HG02798 (cell line): ENCODE measurements around the gene TOP3A.
"Not testable (repeated sequence)": the region's sequence is repeated elsewhere in the genome, so short reads cannot be mapped to it uniquely, and the experiment has no call there.

Experiments
- ATAC-seq: cut with Tn5 transposase; IDR thresholded peaks from one replicate; pipeline ENCODE4 v1.9.1; 2021; ENCODE audit warnings: mild to moderate bottlenecking; ENCODE audit not compliant: unreplicated experiment, poor library complexity

TOP3A gene, protein sequence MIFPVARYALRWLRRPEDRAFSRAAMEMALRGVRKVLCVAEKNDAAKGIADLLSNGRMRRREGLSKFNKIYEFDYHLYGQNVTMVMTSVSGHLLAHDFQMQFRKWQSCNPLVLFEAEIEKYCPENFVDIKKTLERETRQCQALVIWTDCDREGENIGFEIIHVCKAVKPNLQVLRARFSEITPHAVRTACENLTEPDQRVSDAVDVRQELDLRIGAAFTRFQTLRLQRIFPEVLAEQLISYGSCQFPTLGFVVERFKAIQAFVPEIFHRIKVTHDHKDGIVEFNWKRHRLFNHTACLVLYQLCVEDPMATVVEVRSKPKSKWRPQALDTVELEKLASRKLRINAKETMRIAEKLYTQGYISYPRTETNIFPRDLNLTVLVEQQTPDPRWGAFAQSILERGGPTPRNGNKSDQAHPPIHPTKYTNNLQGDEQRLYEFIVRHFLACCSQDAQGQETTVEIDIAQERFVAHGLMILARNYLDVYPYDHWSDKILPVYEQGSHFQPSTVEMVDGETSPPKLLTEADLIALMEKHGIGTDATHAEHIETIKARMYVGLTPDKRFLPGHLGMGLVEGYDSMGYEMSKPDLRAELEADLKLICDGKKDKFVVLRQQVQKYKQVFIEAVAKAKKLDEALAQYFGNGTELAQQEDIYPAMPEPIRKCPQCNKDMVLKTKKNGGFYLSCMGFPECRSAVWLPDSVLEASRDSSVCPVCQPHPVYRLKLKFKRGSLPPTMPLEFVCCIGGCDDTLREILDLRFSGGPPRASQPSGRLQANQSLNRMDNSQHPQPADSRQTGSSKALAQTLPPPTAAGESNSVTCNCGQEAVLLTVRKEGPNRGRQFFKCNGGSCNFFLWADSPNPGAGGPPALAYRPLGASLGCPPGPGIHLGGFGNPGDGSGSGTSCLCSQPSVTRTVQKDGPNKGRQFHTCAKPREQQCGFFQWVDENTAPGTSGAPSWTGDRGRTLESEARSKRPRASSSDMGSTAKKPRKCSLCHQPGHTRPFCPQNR

DNA sequence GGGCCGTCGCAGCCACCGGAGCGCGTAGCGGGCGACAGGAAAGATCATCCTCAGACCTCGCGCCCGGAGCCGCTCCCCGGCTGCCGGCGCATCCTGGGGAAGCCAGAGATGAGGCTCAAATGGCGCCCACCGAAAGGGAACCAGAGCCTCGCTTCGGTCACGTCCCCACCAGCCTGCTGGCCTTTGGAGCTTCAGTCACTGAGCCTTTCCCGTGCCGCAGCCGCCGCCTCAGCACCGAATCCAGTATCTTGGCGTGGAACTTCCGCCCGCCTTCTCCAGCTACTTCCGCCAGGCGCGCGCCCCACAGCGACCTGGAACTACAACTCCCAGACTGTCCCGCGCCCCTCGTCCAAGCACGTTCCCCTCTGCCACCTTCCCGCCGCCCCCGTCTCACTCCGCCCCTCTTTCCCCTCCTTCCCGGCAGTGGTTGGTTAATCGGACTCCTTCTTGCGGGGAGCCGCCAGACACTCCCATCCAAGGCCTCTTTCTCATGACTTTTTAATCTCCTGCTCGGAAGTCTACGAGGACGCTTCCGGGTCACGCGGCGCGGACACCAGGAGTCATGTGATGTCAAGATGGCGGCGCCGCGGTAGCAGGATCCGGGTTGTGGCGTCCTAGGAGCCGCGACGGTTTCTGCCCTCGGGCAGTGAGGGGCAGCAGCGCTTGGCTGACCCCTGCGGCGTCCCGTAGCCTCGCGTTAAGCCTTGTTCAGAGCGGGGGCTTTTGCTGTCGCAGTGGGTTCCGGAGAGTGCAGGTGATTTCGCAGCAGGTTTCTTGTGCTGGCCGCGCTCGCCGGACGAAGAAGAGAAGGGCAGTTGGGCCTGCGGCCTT, at the start of gene TOP3A, which contains the start of gene SMCR8:
TOP3A (minus strand) TSS at position 264 of the 831 bp plus-strand sequence; CDS start at position 48, 216 bp downstream.
SMCR8 (plus strand) TSS at position 563 of the 831 bp plus-strand sequence. CDS start 497 bp downstream, outside the sequence.
- peak; percentile 90 for ATAC-seq

DNA sequence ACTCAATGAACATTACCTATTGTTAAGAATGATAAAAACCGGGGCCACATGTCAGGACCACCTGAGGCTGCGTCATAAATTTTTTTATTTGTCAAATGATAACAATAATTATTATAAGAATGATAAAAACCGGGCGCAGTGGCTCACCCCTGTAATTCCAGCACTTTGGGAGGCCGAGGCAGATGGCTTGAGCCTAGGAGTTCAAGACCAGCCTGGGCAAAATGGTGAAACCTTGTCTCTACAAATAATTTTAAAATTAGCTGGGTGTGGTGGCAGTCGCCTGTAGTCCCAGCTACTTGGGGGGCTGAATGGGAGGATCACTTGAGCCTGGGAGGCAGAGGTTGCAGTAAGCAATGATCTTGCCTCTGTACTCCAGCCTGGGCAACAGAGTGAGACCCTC, 49.4 kb upstream of the TOP3A start:
- no peak for ATAC-seq

DNA sequence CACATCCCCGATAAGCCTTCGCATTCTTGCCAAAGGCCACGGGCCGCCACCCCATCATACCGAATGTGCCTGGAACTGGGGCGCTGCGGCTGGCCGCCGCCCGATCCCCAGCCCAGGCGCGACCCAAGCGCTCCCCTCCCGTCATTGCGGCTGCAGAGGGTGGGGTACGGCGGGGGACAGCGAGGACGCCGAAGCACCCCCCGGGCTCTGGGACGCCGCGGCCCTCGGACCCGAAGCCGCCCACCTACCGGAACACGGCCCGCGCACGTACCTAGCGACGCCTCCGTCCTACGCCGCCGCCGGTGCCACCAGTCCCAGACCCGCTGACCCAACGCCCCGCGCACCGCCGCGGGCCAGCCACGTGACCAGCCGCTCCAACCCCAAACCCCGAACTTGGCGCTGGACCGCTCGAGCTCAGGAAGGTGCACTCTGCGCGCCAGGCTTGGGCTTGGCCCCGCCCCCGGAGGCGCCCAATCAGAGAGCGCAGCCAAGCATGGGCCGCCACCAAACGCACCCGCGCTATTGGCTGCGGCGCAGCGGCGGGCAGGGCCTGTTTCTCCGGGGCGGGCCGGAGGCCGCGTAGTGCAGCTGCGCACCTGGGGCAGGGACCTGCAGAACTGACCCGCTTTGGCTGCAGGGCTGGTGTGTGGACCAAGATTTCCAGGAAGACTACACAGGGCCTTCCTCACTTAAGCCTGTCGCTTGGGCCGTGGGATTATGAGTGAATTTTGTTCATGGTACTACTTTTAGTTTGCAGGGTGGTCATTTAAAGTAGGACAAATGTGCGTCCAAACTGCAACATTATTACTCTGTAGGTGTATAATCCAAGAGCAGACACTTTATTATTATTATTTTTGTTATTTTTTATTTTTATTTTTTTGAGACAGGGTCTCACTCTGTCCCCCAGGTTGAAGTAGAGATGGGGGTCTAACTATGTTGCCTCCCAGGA, 48.6 kb upstream of the TOP3A start, which contains the start of gene SHMT1:
SHMT1 (minus strand) TSS at position 450 of the 949 bp plus-strand sequence. CDS start 7,569 bp downstream, outside the sequence.
- peak; percentile 99 for ATAC-seq

DNA sequence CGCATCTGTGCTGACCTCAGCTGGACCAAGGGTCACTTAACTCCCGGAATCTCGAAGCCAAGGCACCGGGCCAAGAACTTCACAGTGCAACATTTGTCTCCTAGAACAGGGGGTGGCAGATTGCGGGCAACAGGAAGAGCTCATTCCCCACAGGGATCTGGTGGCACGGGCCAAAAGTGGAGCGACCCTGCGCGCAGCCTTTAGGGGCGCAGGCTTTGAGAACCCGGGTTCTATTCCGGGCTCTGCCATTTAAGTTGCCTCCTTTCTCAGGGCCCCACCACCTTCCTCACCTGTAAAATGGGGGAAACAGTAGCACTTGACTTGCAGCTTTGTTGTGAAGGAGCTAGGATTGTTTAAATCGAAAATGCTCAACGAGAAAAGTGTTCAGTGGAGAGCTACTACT, 47.9 kb upstream of the TOP3A start:
- no peak for ATAC-seq

DNA sequence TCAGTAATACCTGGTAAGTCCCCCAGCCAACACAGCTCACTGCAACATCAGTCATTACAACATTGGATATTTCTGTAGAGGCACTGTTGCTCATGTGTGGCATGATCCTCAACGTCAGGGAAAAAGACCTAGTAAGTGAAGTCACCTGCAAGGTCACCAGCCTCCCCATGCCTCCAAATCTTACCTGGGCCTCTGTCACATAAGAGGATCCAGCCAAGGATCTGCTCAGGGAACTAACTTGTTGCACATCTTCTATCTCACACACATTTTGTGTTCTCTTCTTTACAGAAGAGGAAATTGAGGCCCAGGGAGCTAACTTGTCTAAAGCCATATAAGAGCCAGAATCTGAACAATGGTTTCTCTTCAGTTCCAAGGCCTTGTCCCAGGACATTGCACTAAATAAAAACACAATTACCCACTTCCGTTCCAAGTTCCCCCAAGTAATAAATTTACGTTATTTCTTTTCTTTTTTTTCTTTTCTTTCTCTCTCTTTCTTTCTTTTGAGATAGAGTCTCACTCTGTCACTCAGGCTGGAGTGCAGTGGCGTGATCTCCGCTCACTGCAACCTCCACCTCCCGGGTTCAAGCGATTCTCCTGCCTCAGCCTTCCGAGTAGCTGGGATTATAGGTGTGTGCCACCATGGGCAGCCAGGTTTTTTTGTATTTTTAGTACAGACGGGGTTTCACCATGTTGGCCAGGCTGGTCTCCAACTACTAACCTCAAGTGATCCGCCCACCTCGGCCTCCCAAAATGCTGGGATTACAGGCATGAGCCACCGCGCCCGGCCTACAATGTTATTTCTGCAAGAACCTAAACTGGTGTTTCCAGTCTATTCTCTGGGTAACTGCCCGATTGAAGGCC, 47.3 kb upstream of the TOP3A start:
- ATAC-seq: no peak

DNA sequence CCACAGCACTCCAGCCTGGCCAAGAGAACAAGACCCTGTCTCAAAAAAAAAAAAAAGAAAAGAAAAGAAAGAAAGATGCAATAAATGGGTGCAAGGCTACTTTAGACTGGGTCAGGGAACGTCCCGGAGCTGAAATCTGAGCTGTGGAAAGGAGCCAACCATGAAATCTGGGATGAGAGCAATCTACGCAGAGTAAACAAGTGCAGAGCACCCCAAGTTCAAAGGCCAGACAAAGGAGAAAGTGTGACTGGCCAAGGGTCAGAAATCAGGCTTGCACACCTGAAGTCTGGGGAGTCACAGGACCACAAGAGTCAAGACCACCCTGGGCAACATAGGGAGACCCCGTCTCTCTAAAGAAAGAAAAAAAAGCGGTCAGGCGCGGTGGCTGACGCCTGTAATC, 45.7 kb upstream of the TOP3A start:
- ATAC-seq: no peak

DNA sequence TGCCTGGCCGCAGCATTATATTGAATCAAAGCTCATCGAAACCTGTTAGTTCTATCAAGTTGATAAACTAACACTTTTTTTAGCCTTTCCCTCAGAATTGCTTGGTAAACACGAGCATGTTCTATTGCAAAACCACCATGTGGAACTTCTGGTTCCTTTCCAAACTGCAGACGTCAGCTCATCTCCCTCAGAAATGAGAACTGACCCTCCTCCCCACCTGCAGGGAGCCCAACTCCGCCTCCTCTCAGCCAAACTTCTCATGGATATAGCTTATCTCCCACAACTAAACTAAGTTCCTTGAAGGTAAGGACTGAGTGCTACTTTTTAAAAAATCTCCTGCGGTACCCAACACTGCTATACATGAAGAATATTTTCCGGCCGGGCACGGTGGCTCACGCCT, 41.8 kb upstream of the TOP3A start:
- no peak for ATAC-seq

DNA sequence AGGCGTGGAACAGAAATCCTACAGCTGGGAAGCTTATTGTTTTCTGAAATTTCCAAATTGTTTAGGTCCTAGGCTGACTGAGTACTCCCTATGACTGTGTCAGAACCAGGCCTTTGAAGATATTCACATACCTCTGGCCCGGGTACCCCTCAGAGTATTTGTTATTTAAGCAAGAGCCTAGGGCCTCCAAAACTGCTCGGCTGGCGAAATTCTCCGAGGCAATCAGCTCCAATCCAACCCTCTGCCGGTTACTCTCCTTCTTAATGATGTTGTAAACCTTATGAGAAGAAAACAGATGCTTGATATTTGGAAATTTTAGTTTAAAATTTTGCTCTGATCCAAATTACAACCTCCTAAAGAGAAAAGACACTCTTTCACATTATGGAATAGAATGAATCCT, 38.7 kb upstream of the TOP3A start:
- no peak for ATAC-seq

DNA sequence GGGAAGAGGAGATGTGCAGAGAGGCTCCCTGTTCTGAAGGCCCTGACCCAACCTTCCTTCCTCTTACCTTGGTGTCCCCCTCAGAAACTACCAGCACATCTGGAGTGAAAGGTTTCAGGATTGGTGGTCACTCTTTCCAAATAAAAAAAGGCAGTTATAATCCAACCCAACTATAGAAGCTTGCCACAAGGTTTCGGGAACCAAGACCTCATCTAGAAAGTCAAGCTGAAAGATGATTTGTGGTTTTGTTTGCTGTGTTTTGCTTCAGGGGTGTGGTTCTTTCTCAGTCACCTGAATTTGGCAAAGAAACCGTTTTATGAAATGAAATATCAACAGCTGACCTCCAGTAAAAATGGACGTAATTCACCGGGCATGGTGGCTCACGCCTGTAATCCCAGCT, 29.2 kb upstream of the TOP3A start:
- ATAC-seq: no peak

DNA sequence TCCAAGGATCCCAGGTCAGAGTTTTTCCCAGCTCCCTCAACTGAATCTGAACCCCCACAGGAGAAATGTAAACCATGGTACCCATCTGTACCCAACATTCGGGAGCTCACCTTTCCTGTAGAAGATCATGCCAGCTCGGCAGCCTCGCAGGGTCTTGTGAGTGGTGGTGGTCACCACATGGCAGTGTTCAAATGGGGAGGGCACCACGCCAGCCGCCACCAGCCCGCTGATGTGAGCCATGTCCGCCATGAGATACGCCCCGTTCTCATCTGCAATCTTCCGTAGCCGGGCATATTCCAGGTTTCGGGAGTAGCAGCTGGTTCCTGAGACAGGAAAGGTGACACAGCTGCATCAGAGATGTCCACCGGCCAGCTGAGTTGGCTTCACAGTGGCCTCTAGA, 25.1 kb upstream of the TOP3A start:
- ATAC-seq: no peak

DNA sequence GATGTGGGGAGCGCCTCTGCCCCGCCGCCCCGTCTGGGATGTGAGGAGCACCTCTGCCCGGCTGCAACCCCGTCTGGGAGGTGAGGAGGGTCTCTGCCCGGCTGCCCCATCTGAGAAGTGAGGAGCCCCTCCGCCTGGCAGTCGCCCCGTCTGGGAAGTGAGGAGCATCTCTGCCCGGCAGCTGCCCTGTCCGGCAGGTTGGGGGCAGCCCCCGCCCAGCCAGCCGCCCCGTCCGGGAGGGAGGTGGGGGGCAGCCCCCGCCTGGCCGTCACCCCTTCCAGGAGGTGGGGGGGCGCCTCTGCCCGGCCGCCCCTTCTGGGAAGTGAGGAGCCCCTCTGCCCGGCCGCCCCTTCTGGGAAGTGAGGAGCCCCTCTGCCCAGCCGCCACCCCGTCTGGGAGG, 23.4 kb upstream of the TOP3A start:
- ATAC-seq: not testable (repeated sequence)

DNA sequence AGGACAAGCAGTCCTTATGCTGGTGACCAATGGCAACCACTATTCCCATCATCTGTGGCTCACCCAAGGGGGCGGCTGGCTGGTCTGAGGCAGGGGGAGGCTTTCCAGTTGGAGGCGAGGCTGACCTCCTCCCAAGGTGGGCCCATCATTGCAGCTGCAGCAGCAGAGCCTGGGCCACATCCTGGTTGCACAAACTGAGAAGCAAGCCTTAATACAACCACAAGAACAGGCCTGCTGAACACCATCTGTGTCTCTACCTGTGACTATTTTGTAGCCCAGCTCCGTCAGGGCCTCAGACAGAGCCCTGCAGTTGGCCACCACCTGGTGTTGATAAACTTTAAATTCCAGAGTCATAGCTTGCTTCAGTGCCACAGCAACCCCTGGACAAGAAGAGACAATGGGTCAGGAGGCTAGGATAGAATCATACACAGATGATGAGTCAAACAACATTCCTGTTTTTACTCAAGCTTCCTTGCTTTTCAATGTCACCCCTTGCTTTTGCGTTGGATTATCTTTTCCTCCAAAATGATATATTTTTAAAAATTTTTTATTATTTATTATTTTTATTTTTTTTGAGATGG, 18.2 kb upstream of the TOP3A start:
- ATAC-seq: no peak

DNA sequence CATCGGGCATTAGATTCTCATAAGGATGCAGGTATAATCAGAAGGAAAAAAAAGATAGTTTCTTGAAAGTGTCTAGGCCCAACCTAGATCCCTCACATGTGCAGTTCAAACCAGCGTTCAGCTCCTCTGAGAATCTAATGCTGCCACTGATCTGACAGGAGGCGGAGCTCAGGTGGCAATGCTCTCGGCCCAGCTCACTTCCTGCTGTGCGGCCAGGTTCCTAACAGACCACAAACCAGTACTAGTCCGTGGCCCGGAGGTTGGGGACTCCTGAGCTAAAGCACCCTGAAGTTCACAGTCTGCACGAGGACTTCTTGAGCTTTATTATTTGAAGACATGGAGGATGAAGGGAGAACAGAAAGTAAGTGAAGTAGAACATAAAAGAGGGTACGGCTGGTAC, 17.1 kb upstream of the TOP3A start:
- ATAC-seq: no peak

DNA sequence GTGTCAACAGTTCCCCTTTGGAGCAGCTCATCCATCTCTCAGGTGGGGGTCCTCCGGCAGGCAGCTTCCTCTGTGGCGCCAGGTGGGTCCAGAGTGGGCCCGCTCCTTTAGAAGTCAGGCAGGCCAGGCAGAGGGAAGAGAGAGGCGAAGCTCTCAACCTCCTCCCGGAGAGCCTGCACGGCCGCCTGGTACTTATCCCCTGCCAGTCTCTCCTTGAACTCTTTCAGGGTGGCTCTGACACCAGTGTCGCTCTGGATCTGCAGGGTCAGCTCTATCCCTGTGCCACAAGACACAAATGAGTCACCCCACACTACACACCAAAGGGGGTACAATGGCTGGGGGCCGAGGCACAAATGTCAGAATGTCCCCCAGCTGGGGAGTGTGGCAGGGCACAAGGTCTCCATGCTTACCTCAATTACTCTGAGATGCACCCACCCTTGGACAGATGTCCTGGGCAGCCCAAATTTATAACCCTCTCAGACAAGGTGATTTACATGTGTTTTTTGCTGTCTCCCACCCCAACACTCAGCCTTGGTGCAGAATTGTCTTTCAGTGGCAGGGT, 13.9 kb upstream of the TOP3A start:
- no peak for ATAC-seq

DNA sequence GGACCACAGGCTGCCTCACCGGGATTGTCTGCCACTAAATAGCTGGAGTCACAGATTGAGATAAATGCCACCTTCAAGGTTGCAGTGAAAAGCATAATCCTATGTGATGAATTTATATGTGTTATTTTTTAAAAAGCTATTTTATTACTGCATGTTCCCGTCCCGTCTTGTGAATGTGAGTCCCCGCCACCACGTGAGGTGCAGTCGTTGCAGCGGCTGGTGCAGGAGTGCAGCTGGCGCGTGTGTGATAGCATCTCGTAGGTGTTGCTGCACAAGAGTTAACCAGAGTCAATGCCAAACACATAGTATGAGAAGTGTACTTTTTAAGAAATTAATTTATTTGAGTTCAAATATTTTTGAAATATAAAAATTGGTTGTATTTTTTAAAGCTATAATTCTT, 12.8 kb upstream of the TOP3A start:
- no peak for ATAC-seq

DNA sequence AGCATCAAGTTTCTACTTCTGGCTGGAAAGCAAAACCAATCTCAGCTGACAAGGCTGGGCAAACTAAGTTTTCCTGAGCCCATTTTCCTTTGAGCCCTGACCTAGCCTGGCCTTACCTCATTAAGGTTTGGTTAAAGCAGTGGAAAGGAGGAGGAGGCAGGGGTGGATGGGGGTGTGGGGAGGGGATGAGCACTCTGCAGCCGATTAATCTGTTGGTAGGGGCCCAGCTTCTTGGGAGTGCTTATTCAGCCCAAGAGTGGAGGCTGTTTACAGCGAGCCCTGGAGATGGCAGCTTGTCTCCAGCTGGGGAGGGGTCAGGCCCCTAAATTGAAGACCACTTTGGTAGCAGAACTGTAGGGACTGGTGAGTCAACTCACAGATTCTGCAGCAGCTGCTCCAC, 12.3 kb upstream of the TOP3A start:
- no peak for ATAC-seq

DNA sequence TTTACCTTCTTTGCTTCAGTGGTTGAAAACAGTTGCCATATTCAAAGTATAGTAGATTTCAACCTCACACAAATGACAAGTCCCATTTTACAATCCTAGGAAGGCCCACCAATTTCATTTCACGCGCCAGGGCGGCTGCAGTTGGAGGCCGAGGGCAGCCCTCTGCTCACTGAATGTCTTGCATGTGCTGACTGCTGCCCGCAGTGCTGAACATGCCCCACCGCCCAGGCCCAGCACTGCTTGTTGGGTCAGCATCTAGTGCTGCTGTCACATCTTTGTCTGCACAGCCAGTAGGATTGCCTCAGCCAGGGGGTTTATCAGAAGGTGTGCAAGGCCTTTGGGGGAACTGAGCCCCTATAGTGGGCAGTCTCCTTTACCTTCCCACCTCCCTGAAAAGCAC, 11.8 kb upstream of the TOP3A start:
- no peak for ATAC-seq
